CD14-positive monocyte (primary cell): ENCODE measurements around the gene MAMDC2. TPM values are rescaled to one million over a fixed set of nuclear protein-coding genes. Genes with fewer than 3 reads are reported as not detected.

ENCODE experiments used
- DNase-seq, 3 donors: peaks; one replicate each; pipeline ENCODE4 v3.0.0-alpha.2; 2011 to 2022
- H2AFZ ChIP-seq: 2 replicates; pipeline ENCODE4 v1.6.0; 2012; ENCODE audit warnings: mild to moderate bottlenecking, low read depth, low read length, inconsistent platforms; ENCODE audit not compliant: insufficient read depth, poor library complexity, severe bottlenecking
- H3K27ac ChIP-seq, 2 donors: 1 replicate in 1 of 2; 2 replicates in 1 of 2; pipeline ENCODE4 v1.5.1; 2012 to 2013; ENCODE audit warnings: low read length in 2 of 2, control low read depth in 1 of 2, inconsistent platforms in 1 of 2, low read depth in 1 of 2, mild to moderate bottlenecking in 1 of 2
- H3K27me3 ChIP-seq, 2 donors: one replicate each; pipeline versions ENCODE4 v1.6.0 to v1.6.1; 2011 to 2013; ENCODE audit warnings: low read length in 2 of 2; ENCODE audit not compliant: control insufficient read depth in 2 of 2, insufficient read depth in 2 of 2
- H3K36me3 ChIP-seq, 2 donors: replicated peaks in 1 of 2; 1 replicate in 1 of 2; 2 replicates in 1 of 2; pipeline versions ENCODE4 v1.5.1 to v1.6.1; 2012 to 2013; ENCODE audit warnings: low read length in 2 of 2, control low read depth in 1 of 2, inconsistent platforms in 1 of 2, mild to moderate bottlenecking in 1 of 2; ENCODE audit not compliant: insufficient read depth in 2 of 2, control insufficient read depth in 1 of 2
- H3K4me1 ChIP-seq, 2 donors: 1 replicate in 1 of 2; 2 replicates in 1 of 2; pipeline versions ENCODE4 v1.5.1 to v1.6.1; 2012 to 2013; ENCODE audit warnings: low read length in 2 of 2, control low read depth in 1 of 2, inconsistent platforms in 1 of 2, mild to moderate bottlenecking in 1 of 2, moderate library complexity in 1 of 2; ENCODE audit not compliant: insufficient read depth in 2 of 2, control insufficient read depth in 1 of 2
- H3K4me2 ChIP-seq: replicated peaks from 2 replicates; pipeline ENCODE3; 2012; ENCODE audit warnings: low read length, moderate library complexity, mild to moderate bottlenecking; ENCODE audit not compliant: poor library complexity, severe bottlenecking; ENCODE audit errors: extremely low read depth
- H3K4me3 ChIP-seq, 3 experiments: fragments of 200-600 bp in 1 of 3; sonication (generic) in 1 of 3; replicated peaks in 1 of 3; 1 replicate in 2 of 3; 2 replicates in 1 of 3; pipeline ENCODE4 v1.5.1; 2011 to 2013; ENCODE audit warnings: low read length in 3 of 3, mild to moderate bottlenecking in 3 of 3, control low read depth in 2 of 3, low read depth in 2 of 3, inconsistent platforms in 1 of 3, moderate library complexity in 1 of 3
- H3K79me2 ChIP-seq: 2 replicates; pipeline ENCODE4 v1.6.0; 2012; ENCODE audit warnings: mild to moderate bottlenecking, control low read depth, inconsistent platforms, low read length, moderate library complexity; ENCODE audit not compliant: insufficient read depth
- H3K9ac ChIP-seq: 2 replicates; pipeline ENCODE4 v1.6.0; 2017; ENCODE audit warnings: low read length, mild to moderate bottlenecking; ENCODE audit not compliant: insufficient read depth, poor library complexity, severe bottlenecking
- H3K9me3 ChIP-seq, 2 donors: replicated peaks in 1 of 2; 1 replicate in 1 of 2; 2 replicates in 1 of 2; pipeline versions ENCODE4 v1.5.1 to v1.6.1; 2012 to 2013; ENCODE audit warnings: low read length in 2 of 2, control low read depth in 1 of 2; ENCODE audit not compliant: control insufficient read depth in 1 of 2, insufficient read depth in 1 of 2
- H4K20me1 ChIP-seq: 2 replicates; pipeline ENCODE4 v1.6.0; 2012; ENCODE audit warnings: mild to moderate bottlenecking, low read length, control low read depth, moderate library complexity; ENCODE audit not compliant: insufficient read depth
- H3K27ac Mint-ChIP-seq, 7 donors: one replicate each; pipeline ENCODE4 v1.8.0; 2020; ENCODE audit warnings: mild to moderate bottlenecking in 7 of 7, mixed read lengths in 7 of 7, moderate library complexity in 6 of 7, inconsistent platforms in 2 of 7
- H3K27me3 Mint-ChIP-seq, 3 donors: one replicate each; pipeline ENCODE4 v1.8.0; 2021 to 2022; ENCODE audit warnings: low read depth in 3 of 3, mild to moderate bottlenecking in 3 of 3, mixed read lengths in 3 of 3, moderate library complexity in 3 of 3, inconsistent platforms in 1 of 3
- H3K36me3 Mint-ChIP-seq, 2 donors: one replicate each; pipeline ENCODE4 v1.8.0; 2020; ENCODE audit warnings: mixed read lengths in 2 of 2, inconsistent platforms in 1 of 2, mild to moderate bottlenecking in 1 of 2
- H3K4me1 Mint-ChIP-seq: one replicate; pipeline ENCODE4 v1.8.0; 2020; ENCODE audit warnings: mild to moderate bottlenecking, mixed read lengths
- H3K4me3 Mint-ChIP-seq, 2 donors: one replicate each; pipeline ENCODE4 v1.8.0; 2020; ENCODE audit warnings: mild to moderate bottlenecking in 2 of 2, mixed read lengths in 2 of 2, moderate library complexity in 1 of 2
- H3K9me3 Mint-ChIP-seq, 7 donors: one replicate each; pipeline ENCODE4 v1.8.0; 2020 to 2022; ENCODE audit warnings: mixed read lengths in 7 of 7, mild to moderate bottlenecking in 6 of 7, moderate library complexity in 6 of 7, inconsistent platforms in 2 of 7
- WGBS: methylation state at CpG from one replicate; pipeline ENCODE4 v1.1.5; 2013; ENCODE audit warnings: missing lambda C conversion rate; ENCODE audit not compliant: insufficient coverage; 5-methylcytosine and 5-hydroxymethylcytosine counted together
- intact Hi-C, 2 donors: fragments of 100-400 bp; cut with micrococcal nuclease; formaldehyde crosslinking; loops; one replicate each; pipeline versions ENCODE4 v1.15.0 to v1.15.1; 2023
- polyA plus RNA-seq, 3 donors: library from polyadenylated mRNA; depleted of rRNA in 1 of 3; unstranded in 2 of 3; stranded (reverse) in 1 of 3; fragments of 300-500 nt in 2 of 3; fragments of >200 nt in 1 of 3; fragmentation: Illumina TruSeq in 2 of 3; gene quantifications; 1 replicate in 2 of 3; 2 replicates in 1 of 3; pipeline ENCODE4 v1.2.3, GENCODE V29; 2012 to 2021
- TF ChIP-seq, protein P1 (sequence below): fragments of 200-600 bp; IDR thresholded peaks from one replicate; pipeline ENCODE4 v1.8.0; 2022; ENCODE audit warnings: antibody characterized with exemption, mild to moderate bottlenecking

Gene MAMDC2
- polyA plus RNA-seq, 3 donors: 0.05 to 0.09 TPM; not detected in 1

DNA sequence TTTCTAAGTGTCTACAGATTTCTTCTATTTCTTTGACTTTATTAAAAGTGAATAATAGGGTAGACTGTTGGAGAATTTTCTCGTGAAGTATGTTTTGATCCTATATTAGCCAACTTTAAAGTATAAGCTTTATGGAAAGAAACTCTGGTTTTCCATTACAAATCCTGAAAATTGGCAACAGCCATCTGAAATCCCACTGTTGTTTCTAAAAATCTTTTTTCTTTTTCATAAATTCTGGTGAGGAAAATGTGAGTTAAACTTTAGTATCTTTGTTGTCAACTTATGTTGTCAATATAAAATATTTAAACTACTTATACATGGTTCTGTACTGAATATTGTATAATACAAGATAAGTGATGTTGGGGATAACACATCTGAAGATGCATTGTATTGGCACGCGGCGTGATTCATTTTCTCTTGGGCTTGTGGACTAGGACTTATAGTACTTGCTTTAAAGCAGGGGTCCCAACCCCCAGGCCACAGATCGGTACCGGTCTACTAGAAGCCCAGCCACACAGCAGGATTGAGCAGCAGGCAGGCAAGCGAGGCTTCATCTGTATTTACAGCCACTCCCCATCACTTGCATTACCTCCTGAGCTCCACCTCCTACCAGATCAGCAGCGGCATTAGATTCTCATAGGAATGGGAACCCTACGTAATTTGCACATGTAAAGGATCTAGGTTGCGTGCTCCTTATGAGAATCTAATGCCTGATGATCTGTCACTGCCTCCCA lies 12.7 kb downstream of the MAMDC2 start:
- Histone ChIP-seq H3K36me3 (no peaks in the 10 kb centered on the region), H3K9ac (no peak overlapping the region), H2AFZ (no peak overlapping the region), H3K4me1 (peaks cover 22 to 26% of the 10 kb centered on the region in 2 donors), H3K27me3 (no peaks in the 10 kb centered on the region), H3K27ac (no peak overlapping the region), H3K9me3 (no peaks in the 10 kb centered on the region), H3K79me2 (no peaks in the 10 kb centered on the region), H3K4me2 (no peak overlapping the region), H3K4me3 (no peak overlapping the region), H4K20me1 (no peaks in the 10 kb centered on the region)
- TF ChIP-seq, protein P1, sequence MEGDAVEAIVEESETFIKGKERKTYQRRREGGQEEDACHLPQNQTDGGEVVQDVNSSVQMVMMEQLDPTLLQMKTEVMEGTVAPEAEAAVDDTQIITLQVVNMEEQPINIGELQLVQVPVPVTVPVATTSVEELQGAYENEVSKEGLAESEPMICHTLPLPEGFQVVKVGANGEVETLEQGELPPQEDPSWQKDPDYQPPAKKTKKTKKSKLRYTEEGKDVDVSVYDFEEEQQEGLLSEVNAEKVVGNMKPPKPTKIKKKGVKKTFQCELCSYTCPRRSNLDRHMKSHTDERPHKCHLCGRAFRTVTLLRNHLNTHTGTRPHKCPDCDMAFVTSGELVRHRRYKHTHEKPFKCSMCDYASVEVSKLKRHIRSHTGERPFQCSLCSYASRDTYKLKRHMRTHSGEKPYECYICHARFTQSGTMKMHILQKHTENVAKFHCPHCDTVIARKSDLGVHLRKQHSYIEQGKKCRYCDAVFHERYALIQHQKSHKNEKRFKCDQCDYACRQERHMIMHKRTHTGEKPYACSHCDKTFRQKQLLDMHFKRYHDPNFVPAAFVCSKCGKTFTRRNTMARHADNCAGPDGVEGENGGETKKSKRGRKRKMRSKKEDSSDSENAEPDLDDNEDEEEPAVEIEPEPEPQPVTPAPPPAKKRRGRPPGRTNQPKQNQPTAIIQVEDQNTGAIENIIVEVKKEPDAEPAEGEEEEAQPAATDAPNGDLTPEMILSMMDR: no peak
- Mint-ChIP-seq H3K9me3 (peaks cover 0 to 2% (median 0%) of the 10 kb centered on the region in 7 donors), H3K4me1 (peaks cover 28% of the 10 kb centered on the region), H3K4me3 (no peak overlapping the region), H3K27ac (peak overlapping the region in 1 of 7 donors; percentile 9), H3K27me3 (no peaks in the 10 kb centered on the region), H3K36me3 (no peaks in the 10 kb centered on the region)
- intact Hi-C loops: no loop called here
- 95% methylated on average over 6 of the region's 10 CpGs for WGBS
- no peak for DNase-seq

DNA sequence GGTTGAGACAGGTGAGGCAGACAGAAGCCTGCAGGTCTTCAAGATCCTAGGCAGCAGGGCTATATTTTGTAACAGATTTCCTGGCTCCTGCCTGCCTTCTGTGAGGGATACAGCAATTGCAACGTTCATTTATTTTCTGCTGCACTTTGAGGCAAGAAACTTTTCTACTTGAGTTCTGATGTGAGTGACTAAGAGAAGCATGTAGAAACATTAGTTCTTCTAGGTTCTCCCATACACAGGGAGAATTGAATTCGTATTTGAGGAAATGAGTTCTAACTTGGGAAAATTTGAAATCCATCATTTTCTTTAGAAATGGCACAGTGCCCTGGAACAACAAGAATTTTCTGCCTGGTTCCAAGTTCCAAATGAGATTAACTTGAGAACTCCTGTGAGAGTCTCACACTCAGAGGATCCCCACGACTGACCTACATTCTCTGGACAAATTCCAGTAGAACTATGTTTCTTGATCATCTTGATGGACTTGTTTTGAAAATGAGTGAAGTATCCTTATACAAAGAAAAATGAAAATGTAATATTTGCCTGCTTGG lies 15.0 kb downstream of the MAMDC2 start:
- no CpG with 5 or more reads among the region's 3 CpGs for WGBS
- Histone ChIP-seq H3K4me1 (peaks cover 21 to 26% of the 10 kb centered on the region in 2 donors), H3K27ac (no peak overlapping the region), H3K9me3 (no peaks in the 10 kb centered on the region), H3K9ac (no peak overlapping the region), H3K36me3 (no peaks in the 10 kb centered on the region), H4K20me1 (no peaks in the 10 kb centered on the region), H2AFZ (no peak overlapping the region), H3K27me3 (no peaks in the 10 kb centered on the region), H3K4me3 (no peak overlapping the region), H3K4me2 (no peak overlapping the region), H3K79me2 (no peaks in the 10 kb centered on the region)
- no peaks in the 10 kb centered on the region for H3K27me3 Mint-ChIP-seq
- intact Hi-C loops: no loop called here
- no peak overlapping the region for H3K27ac Mint-ChIP-seq
- peaks cover 0 to 2% (median 0%) of the 10 kb centered on the region in 7 donors for H3K9me3 Mint-ChIP-seq
- TF ChIP-seq, protein P1: no peak
- no peak for DNase-seq
- no peak overlapping the region for H3K4me3 Mint-ChIP-seq
- no peaks in the 10 kb centered on the region for H3K36me3 Mint-ChIP-seq
- H3K4me1 Mint-ChIP-seq: peaks cover 27% of the 10 kb centered on the region
